Measurements from ENCODE around the gene ZNF496. TPM values are rescaled to one million over a fixed set of nuclear protein-coding genes. Genes with fewer than 3 reads are reported as not detected.

The ZNF496 gene
- total RNA-seq, 1 experiment from 2014 or later = 36.4 TPM

- Mint-ChIP-seq H3K36me3 (ENCODE audit: insufficient read depth, unreplicated experiment) (no peaks in the 10 kb centered on the region), H3K9me3 (ENCODE audit: unreplicated experiment) (no peaks in the 10 kb centered on the region), H3K4me3 (ENCODE audit: unreplicated experiment) (no peak overlapping the region), H3K27me3 (ENCODE audit: insufficient read depth, unreplicated experiment) (no peaks in the 10 kb centered on the region), H3K4me1 (ENCODE audit: low read depth, unreplicated experiment) (no peaks in the 10 kb centered on the region), H3K27ac (ENCODE audit: unreplicated experiment) (no peak overlapping the region)
- H3K4me1 ChIP-seq = no peaks in the 10 kb centered on the region
- CTCF ChIA-PET = no interaction called here
- no peaks in the 10 kb centered on the region for H3K9me3 ChIP-seq
- BruUV-seq (replicated peaks) = no TSS peak
- H3K4me3 ChIP-seq (ENCODE audit: low read depth, low read length) = no peak overlapping the region
- no peaks in the 10 kb centered on the region for H3K36me3 ChIP-seq (ENCODE audit: control insufficient read depth, insufficient read depth, low read length)
- DNase-seq = no peak
- TF ChIP-seq CTCF (IDR thresholded peaks at IDR 0.05; ENCODE audit: insufficient read depth in 1 of 2, low read depth in 1 of 2, low read length in 1 of 2, severe bottlenecking in 1 of 2, unreplicated experiment in 1 of 2) = no peak
- H3K27me3 ChIP-seq (replicated peaks; ENCODE audit: control insufficient read depth, insufficient read depth, low read length) = no peaks in the 10 kb centered on the region
- intact Hi-C loops (cut with micrococcal nuclease; ENCODE audit: unreplicated experiment) = loop anchor here (5.0 kb wide), 1 partner anchor 83 kb away; no protein-coding TSS in a partner anchor
- POLR2A ChIA-PET = no interaction called here
These were observed 36.4 kb downstream of the ZNF496 start for GRCh38 chr1:247295274-247295684.

GRCh38 chr1:247294282-247294681 lies 37.4 kb downstream of the ZNF496 start:
- no peaks in the 10 kb centered on the region for H3K36me3 Mint-ChIP-seq (ENCODE audit: insufficient read depth, unreplicated experiment)
- H3K4me1 ChIP-seq = no peaks in the 10 kb centered on the region
- no peak for TF ChIP-seq CTCF (IDR thresholded peaks at IDR 0.05; ENCODE audit: insufficient read depth in 1 of 2, low read depth in 1 of 2, low read length in 1 of 2, severe bottlenecking in 1 of 2, unreplicated experiment in 1 of 2)
- no peaks in the 10 kb centered on the region for H3K27me3 ChIP-seq (replicated peaks; ENCODE audit: control insufficient read depth, insufficient read depth, low read length)
- no peaks in the 10 kb centered on the region for H3K9me3 ChIP-seq
- no peak for DNase-seq
- no peak overlapping the region for H3K4me3 Mint-ChIP-seq (ENCODE audit: unreplicated experiment)
- H3K4me1 Mint-ChIP-seq (ENCODE audit: low read depth, unreplicated experiment) = no peaks in the 10 kb centered on the region
- H3K9me3 Mint-ChIP-seq (ENCODE audit: unreplicated experiment) = peaks cover 4% of the 10 kb centered on the region
- H3K36me3 ChIP-seq (ENCODE audit: control insufficient read depth, insufficient read depth, low read length) = no peaks in the 10 kb centered on the region
- ChIA-PET POLR2A (no interaction called here), CTCF (no interaction called here)
- no TSS peak for BruUV-seq (replicated peaks)
- no peaks in the 10 kb centered on the region for H3K27me3 Mint-ChIP-seq (ENCODE audit: insufficient read depth, unreplicated experiment)
- no peak overlapping the region for H3K4me3 ChIP-seq (ENCODE audit: low read depth, low read length)
- intact Hi-C loops (cut with micrococcal nuclease; ENCODE audit: unreplicated experiment) = no loop called here
- no peak overlapping the region for H3K27ac Mint-ChIP-seq (ENCODE audit: unreplicated experiment)

- H3K4me3 ChIP-seq (ENCODE audit: low read depth, low read length) = no peak overlapping the region
- Mint-ChIP-seq H3K27me3 (ENCODE audit: insufficient read depth, unreplicated experiment) (no peaks in the 10 kb centered on the region), H3K4me1 (ENCODE audit: low read depth, unreplicated experiment) (no peaks in the 10 kb centered on the region), H3K4me3 (ENCODE audit: unreplicated experiment) (no peak overlapping the region), H3K27ac (ENCODE audit: unreplicated experiment) (no peak overlapping the region), H3K36me3 (ENCODE audit: insufficient read depth, unreplicated experiment) (no peaks in the 10 kb centered on the region), H3K9me3 (ENCODE audit: unreplicated experiment) (peaks cover 15% of the 10 kb centered on the region)
- BruUV-seq (replicated peaks) = no TSS peak
- ChIA-PET CTCF (no interaction called here), POLR2A (no interaction called here)
- H3K36me3 ChIP-seq (ENCODE audit: control insufficient read depth, insufficient read depth, low read length) = no peaks in the 10 kb centered on the region
- intact Hi-C loops (cut with micrococcal nuclease; ENCODE audit: unreplicated experiment) = no loop called here
- DNase-seq = no peak
- H3K4me1 ChIP-seq = no peaks in the 10 kb centered on the region
- no peaks in the 10 kb centered on the region for H3K9me3 ChIP-seq
- no peaks in the 10 kb centered on the region for H3K27me3 ChIP-seq (replicated peaks; ENCODE audit: control insufficient read depth, insufficient read depth, low read length)
- TF ChIP-seq CTCF (IDR thresholded peaks at IDR 0.05; ENCODE audit: insufficient read depth in 1 of 2, low read depth in 1 of 2, low read length in 1 of 2, severe bottlenecking in 1 of 2, unreplicated experiment in 1 of 2) = no peak
These were observed 38.6 kb downstream of the ZNF496 start for GRCh38 chr1:247293047-247293446.
